Panc1 (cell line): ENCODE data around the gene IFI16.

Source experiments
- CTCF ChIP-seq: fragments of 450-650 bp; IDR thresholded peaks from 2 replicates; pipeline ENCODE4 v1.5.1; 2017; ENCODE audit warnings: mild to moderate bottlenecking
- REST ChIP-seq, 2 experiments: IDR thresholded peaks; 2 replicates each; pipeline ENCODE4 v1.6.1; 2011 to 2012; ENCODE audit warnings: low read depth in 2 of 2, control low read depth in 1 of 2, low read length in 1 of 2, mild to moderate bottlenecking in 1 of 2, moderate library complexity in 1 of 2; ENCODE audit not compliant: insufficient read depth in 1 of 2

GRCh38 chr1:159011751-159012150 is 2.0 kb downstream of the IFI16 start:
- TF ChIP-seq CTCF (no peak), REST (IDR thresholded peaks at IDR 0.05; ENCODE audit: insufficient read depth in 1 of 2, low read depth in 2 of 2, low read length in 1 of 2) (no peak)
